Measurements from ENCODE around the gene PGBD2.
A peak's percentile ranks its signal among the peaks of the same experiment; 100 is the strongest.
"Not testable (repeated sequence)": the region's sequence is repeated elsewhere in the genome, so short reads cannot be mapped to it uniquely, and the experiment has no call there.

The PGBD2 gene, protein sequence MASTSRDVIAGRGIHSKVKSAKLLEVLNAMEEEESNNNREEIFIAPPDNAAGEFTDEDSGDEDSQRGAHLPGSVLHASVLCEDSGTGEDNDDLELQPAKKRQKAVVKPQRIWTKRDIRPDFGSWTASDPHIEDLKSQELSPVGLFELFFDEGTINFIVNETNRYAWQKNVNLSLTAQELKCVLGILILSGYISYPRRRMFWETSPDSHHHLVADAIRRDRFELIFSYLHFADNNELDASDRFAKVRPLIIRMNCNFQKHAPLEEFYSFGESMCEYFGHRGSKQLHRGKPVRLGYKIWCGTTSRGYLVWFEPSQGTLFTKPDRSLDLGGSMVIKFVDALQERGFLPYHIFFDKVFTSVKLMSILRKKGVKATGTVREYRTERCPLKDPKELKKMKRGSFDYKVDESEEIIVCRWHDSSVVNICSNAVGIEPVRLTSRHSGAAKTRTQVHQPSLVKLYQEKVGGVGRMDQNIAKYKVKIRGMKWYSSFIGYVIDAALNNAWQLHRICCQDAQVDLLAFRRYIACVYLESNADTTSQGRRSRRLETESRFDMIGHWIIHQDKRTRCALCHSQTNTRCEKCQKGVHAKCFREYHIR

GRCh38 chr1:248906009-248906752, at the start of gene PGBD2:
Gene PGBD2 (plus strand): TSS chr1:248906235. CDS start chr1:248913863, 7,628 bp downstream.
- DNase-seq (ENCODE audit: low read depth in 2 of 2, low spot score in 1 of 2): peak; percentile 92 to 96

DNA sequence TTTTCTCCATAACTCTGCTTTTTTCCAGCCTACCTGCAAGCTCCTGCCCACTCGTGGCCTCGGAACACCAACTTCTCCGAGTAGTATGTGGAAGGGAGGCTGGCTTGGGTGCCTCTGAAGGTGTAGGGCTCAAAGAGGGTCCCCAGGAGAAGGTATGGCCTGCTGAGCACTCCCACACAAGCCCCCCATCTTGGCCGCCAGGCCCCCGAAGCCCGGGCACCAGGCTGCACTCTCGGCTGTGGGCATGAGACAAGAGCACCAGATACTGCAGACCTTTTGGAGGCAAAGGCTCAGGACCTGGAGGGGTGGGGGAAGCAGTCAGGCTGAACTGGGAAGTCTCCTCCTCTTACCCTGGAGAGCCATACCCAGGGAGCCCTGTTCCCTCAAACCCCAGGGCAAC, 48.8 kb upstream of the PGBD2 start:
- no peak for DNase-seq (ENCODE audit: low read depth in 2 of 2, low spot score in 1 of 2)

- DNase-seq (ENCODE audit: low read depth in 2 of 2, low spot score in 1 of 2): no peak
Measured at GRCh38 chr1:248857749-248858095, 48.3 kb upstream of the PGBD2 start.

DNA sequence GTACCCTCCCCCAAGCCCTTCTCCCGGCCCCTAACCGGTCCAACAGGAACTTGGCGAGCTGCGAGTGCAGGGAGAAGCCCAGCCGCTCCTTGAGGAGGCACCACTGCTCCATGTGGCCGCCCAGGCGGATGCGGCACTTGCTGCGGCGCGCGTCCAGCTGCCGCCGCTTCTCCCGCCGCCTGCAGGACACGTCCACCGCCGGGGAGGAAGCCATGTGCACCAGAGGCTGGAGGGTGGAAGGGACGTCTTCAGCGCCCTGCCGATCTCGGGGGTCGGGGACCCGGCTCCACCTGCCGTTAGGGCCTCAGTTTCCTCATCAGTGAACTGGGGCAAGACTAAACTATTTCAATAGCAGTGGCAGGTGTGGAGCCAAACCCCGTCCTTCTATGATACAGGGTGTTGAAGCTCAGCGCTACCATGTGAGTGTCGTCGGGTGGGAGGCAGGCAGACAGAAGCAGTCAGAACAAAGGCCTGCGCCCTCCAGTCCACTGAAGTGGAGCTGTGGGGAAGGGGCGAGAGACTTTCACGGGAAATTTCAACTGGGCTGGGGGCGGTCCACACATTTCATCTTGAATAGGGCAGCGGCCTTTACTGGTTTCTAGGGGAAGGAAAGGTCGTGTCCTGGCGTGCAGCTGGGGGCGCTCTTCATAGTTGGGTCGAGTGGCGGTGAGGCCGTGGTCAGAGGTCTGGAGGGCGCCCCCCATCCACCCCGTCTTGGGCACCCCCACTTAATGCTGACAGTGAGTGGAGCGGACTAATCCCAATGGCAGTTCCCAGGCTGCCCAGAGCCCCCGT, 47.7 kb upstream of the PGBD2 start:
- DNase-seq (ENCODE audit: low read depth in 2 of 2, low spot score in 1 of 2): no peak

DNA sequence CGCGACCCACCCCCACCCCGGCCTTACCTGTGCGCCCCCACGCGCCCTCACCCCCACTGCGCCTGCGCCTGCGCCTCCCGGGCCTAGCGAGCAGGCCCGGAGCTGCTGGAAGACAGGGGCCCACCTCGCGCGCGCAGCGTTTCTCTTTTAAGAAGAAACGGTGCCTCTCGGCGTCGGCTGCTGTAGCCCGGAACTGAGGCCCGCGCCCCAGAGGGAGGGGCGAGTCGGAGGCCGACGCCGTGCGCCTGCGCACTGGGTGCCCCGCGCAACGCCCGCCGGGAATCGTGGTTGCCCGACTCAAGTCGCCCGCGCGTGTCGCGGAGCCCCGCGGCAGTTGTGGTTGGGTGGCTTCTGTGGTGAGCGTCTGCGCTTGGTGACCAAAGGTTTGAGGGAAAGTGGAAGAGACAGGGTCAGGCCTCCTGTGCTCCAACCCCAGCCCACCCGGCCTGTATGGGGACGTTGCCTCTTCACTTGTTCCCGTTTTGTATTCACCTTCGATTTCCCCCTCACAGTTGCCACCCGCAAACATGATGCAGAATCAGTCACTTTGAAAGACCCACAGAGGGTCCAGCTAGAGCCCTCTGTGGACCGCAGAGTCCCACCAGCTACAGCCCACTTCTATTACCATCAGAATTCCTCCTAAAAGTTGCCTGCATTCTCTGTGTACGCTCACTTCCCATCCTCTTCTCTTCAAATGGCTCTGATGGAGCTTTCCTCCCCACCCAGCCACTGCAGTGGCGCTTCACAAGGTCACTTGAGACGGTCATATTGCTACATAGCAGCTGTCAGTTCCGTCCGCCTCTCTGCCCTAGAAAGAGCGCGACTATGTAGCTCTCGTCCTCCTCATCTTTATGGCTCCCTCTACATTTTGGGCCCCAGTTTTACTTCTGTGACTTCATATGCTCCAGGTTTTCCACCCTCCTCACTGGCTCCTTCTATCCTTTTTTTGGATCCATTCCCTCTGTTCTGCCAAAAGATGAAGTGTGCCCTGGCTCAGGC, 46.8 kb upstream of the PGBD2 start, which contains the start of gene ZNF692:
TSS of gene ZNF692 (minus strand) at position 195 of the 999 bp plus-strand sequence. CDS start 776 bp downstream, outside the sequence.
- peak; percentile 92 to 95 for DNase-seq (ENCODE audit: low read depth in 2 of 2, low spot score in 1 of 2)

- no peak for DNase-seq (ENCODE audit: low read depth in 2 of 2, low spot score in 1 of 2)
Measured at GRCh38 chr1:248860007-248860406, 46.0 kb upstream of the PGBD2 start.

- DNase-seq (ENCODE audit: low read depth in 2 of 2, low spot score in 1 of 2): no peak
Measured at GRCh38 chr1:248861616-248862015, 44.4 kb upstream of the PGBD2 start.

DNA sequence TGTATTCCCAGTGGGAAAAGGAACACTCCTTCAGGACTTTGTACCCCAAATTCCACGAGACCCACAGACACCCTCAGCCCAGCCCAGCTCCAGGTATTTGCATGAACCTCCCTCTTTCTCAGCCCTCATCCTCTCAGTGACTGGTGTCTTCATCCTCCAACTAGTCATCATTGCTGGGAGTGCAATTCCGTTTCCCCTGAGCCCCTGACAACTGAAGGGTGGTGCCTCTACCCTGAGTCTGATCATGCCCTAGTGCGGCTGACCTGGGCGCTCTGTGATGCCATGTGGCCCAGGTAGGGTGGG, 43.4 kb upstream of the PGBD2 start:
- no peak for DNase-seq (ENCODE audit: low read depth in 2 of 2, low spot score in 1 of 2)

- peak in 1 of 2 donors; percentile 58 for DNase-seq (ENCODE audit: low read depth in 2 of 2, low spot score in 1 of 2)
Measured at GRCh38 chr1:248862998-248863881, 42.8 kb upstream of the PGBD2 start.

DNA sequence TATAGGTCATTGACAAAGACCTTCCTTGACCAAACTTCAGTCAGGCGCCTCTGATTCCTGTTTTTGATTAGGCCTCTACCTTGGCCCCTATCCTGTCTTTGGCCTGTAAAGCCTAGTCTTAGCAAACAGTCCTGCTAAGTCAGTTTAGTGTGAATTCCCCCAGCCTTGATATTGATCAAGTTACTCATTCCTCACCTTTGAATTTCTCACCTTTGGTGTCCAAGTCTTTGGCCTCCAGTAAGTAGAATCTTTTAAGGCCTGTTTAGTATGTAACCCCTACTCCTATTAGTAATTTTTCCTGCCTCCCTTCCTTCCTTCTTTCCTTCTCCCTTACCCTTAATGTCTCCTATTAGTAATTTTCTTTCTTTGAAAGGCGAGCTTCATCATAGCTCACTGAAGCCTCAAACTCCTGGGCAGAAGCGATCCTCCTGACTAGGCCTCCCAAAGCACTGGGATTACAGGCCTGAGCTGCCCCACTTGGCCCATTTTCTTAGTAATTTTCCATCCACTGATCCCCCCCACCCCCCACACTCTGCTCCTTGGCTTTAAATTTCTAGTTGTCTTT, 34.1 kb upstream of the PGBD2 start:
- DNase-seq (ENCODE audit: low read depth in 2 of 2, low spot score in 1 of 2): no peak

DNA sequence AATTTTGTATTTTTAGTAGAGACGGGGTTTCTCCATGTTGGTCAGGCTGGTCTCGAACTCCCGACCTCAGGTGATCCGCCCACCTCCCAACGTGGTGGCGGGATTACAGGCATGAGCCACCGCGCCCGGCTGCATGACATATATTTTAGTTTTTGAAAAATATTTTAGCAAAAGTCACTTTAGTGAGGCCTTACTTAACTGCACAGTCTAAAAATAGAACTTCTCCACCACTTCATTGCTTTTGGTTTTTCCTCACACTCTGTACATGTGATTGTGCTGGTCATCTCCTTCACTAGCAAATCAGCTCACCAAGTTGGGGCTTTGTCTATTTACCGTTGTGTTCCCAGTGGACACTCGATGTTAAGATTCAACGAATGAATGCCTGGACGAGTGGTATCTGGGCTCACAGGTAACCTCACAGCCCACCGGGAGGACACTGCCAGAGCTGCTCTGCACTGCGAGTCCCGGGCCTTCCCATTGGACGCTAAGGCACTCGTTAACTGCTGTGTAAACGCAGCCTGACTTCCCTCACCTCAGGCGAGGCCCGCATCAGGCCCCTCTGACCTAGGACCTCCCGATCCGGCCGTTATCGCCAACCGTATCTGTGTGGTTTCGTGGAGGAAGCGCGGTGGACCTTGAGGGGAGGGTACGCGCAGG, 33.2 kb upstream of the PGBD2 start:
- no peak for DNase-seq (ENCODE audit: low read depth in 2 of 2, low spot score in 1 of 2)

- DNase-seq (ENCODE audit: low read depth in 2 of 2, low spot score in 1 of 2): peak; percentile 90 to 91
Measured at GRCh38 chr1:248873409-248873992, 32.5 kb upstream of the PGBD2 start.

- DNase-seq (ENCODE audit: low read depth in 2 of 2, low spot score in 1 of 2): peak; percentile 65 to 72
Measured at GRCh38 chr1:248873993-248874533, 32.0 kb upstream of the PGBD2 start.

- no peak for DNase-seq (ENCODE audit: low read depth in 2 of 2, low spot score in 1 of 2)
Measured at GRCh38 chr1:248881261-248881660, 24.8 kb upstream of the PGBD2 start.

DNA sequence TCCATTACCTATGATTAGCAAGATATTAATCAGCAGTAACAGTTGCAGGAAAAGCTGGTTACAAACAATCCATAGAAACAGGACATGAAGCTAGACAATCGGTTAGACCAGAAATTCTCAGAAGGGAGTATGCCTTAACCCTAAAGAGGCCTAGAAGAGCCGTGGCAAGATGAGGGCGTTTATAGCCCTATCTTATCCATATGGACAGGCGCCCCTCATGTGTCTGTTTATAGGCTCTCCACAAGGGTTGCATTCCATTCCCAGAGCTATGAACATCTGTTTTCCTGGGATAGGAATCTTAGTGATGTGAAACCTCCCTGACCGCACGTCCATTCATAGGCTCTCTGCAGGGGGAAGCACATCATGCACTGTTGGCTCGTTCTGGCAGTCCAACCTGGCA, 23.6 kb upstream of the PGBD2 start:
- not testable (repeated sequence) for DNase-seq (ENCODE audit: low read depth in 2 of 2, low spot score in 1 of 2)

DNA sequence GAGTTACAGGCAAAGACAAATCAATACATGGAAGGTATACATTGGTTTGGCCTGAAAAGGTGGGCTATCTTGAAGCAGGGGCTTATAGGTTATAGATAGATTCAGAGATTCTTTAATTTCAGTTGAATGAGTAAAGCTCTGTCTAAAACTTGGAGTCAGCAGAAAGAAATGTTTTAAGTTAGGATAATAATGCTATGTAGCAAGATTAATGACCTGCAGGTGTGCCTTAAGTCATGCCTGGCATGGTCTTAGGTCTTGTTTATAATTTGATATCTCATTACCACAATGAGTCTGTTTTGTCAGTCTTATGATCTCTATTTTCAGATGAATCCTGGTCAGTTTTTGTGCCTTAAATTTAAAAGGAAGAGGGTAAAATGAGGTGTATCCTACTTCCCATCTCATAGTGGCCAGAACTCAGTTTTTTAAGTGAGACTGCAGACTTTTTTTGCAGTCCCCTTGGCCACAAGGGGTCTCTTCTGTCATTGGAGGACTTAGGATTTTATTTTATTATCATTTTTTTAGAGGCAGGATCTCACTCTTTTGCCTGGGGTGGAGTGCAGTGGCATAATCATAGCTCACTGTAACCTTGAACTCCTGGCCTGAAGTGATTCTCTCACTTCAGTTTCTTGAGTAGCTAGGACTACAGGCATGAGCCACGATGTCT, 21.3 kb upstream of the PGBD2 start:
- no peak for DNase-seq (ENCODE audit: low read depth in 2 of 2, low spot score in 1 of 2)

- no peak for DNase-seq (ENCODE audit: low read depth in 2 of 2, low spot score in 1 of 2)
Measured at GRCh38 chr1:248885646-248886045, 20.4 kb upstream of the PGBD2 start.
